Loucy (cell line): ENCODE results near the gene SCN5A.

Experiments used
- H2AFZ ChIP-seq: fragments of 200-600 bp; sonication (generic); 2 replicates; pipeline ENCODE4 v1.6.0; 2016; ENCODE audit warnings: antibody characterized with exemption, mild to moderate bottlenecking, low read length, moderate library complexity
- H3F3A ChIP-seq: fragments of 200-600 bp; 2 replicates; pipeline ENCODE4 v1.6.0; 2016; ENCODE audit warnings: antibody characterized with exemption, low read depth, mild to moderate bottlenecking
- H3K27me3 ChIP-seq: fragments of 200-600 bp; sonication (generic); 2 replicates; pipeline ENCODE4 v1.6.1; 2014; ENCODE audit warnings: low read length, mild to moderate bottlenecking; ENCODE audit not compliant: insufficient read depth, poor library complexity, severe bottlenecking
- H3K36me3 ChIP-seq: fragments of 200-600 bp; sonication (generic); 2 replicates; pipeline ENCODE4 v1.6.1; 2016; ENCODE audit warnings: low read length; ENCODE audit not compliant: insufficient read depth
- H3K4me1 ChIP-seq: fragments of 200-600 bp; sonication (generic); 2 replicates; pipeline ENCODE4 v1.5.1; 2014; ENCODE audit warnings: low read length, mild to moderate bottlenecking; ENCODE audit not compliant: insufficient read depth, poor library complexity, severe bottlenecking
- H3K4me2 ChIP-seq: fragments of 200-600 bp; sonication (generic); 2 replicates; pipeline ENCODE4 v1.6.0; 2014; ENCODE audit warnings: antibody characterized with exemption, low read length, low read depth, mild to moderate bottlenecking; ENCODE audit not compliant: poor library complexity, severe bottlenecking
- H3K4me3 ChIP-seq: fragments of 200-600 bp; sonication (generic); 2 replicates; pipeline ENCODE4 v1.5.1; 2014; ENCODE audit warnings: low read length, mild to moderate bottlenecking, mixed read lengths; ENCODE audit not compliant: poor library complexity, severe bottlenecking
- H3K79me2 ChIP-seq: fragments of 200-600 bp; sonication (generic); 2 replicates; pipeline ENCODE4 v1.6.1; 2014; ENCODE audit warnings: low read length; ENCODE audit not compliant: insufficient read depth
- H3K9ac ChIP-seq: fragments of 200-600 bp; sonication (generic); 2 replicates; pipeline ENCODE4 v1.6.0; 2014; ENCODE audit warnings: mild to moderate bottlenecking, low read depth, low read length, moderate library complexity; ENCODE audit not compliant: poor library complexity, severe bottlenecking
- H3K9me2 ChIP-seq: fragments of 200-600 bp; sonication (generic); replicated peaks from 2 replicates; pipeline ENCODE4 v1.6.1; 2016; ENCODE audit warnings: low read depth, low read length, mixed read lengths
- H3K9me3 ChIP-seq: fragments of 200-600 bp; sonication (generic); 2 replicates; pipeline ENCODE4 v1.6.1; 2014; ENCODE audit warnings: mild to moderate bottlenecking, antibody characterized with exemption, low read length, low read depth; ENCODE audit not compliant: insufficient read depth
- H4K20me1 ChIP-seq: fragments of 200-600 bp; sonication (generic); 2 replicates; pipeline ENCODE4 v1.6.0; 2014; ENCODE audit warnings: antibody characterized with exemption, low read length, mild to moderate bottlenecking; ENCODE audit not compliant: insufficient read depth, poor library complexity, severe bottlenecking
- CTCF ChIP-seq: fragments of 200-600 bp; sonication (generic); conservative IDR thresholded peaks from 2 replicates; pipeline ENCODE4 v1.5.1; 2014; ENCODE audit warnings: mild to moderate bottlenecking, antibody characterized with exemption, low read length
- EZH2phosphoT487 ChIP-seq: fragments of 200-600 bp; IDR thresholded peaks from 2 replicates; pipeline ENCODE4 v1.6.1; 2018; ENCODE audit warnings: antibody characterized with exemption, mild to moderate bottlenecking, moderate library complexity, borderline replicate concordance

The SCN5A gene

GRCh38 chr3:38646630-38647029, 2.9 kb downstream of the SCN5A start:
- Histone ChIP-seq H3K36me3 (no peaks in the 10 kb centered on the region), H3K4me2 (no peak overlapping the region), H3F3A (no peaks in the 10 kb centered on the region), H3K4me3 (no peak overlapping the region), H2AFZ (no peak overlapping the region), H3K9ac (no peak overlapping the region), H4K20me1 (no peaks in the 10 kb centered on the region), H3K9me2 (no peaks in the 10 kb centered on the region), H3K9me3 (no peaks in the 10 kb centered on the region), H3K27me3 (no peaks in the 10 kb centered on the region), H3K79me2 (no peaks in the 10 kb centered on the region), H3K4me1 (no peaks in the 10 kb centered on the region)
- TF ChIP-seq EZH2phosphoT487 (no peak), CTCF (peak; percentile 85)

GRCh38 chr3:38646062-38646461, 3.4 kb downstream of the SCN5A start:
- H2AFZ ChIP-seq, result no peak overlapping the region
- H3K79me2 ChIP-seq, result no peaks in the 10 kb centered on the region
- no peaks in the 10 kb centered on the region for H4K20me1 ChIP-seq
- H3K9me3 ChIP-seq, result no peaks in the 10 kb centered on the region
- H3F3A ChIP-seq, result no peaks in the 10 kb centered on the region
- H3K9ac ChIP-seq, result no peak overlapping the region
- no peak overlapping the region for H3K4me3 ChIP-seq
- no peak overlapping the region for H3K4me2 ChIP-seq
- no peaks in the 10 kb centered on the region for H3K9me2 ChIP-seq
- H3K36me3 ChIP-seq, result no peaks in the 10 kb centered on the region
- H3K27me3 ChIP-seq, result no peaks in the 10 kb centered on the region
- H3K4me1 ChIP-seq, result no peaks in the 10 kb centered on the region
- no peak for TF ChIP-seq CTCF
- TF ChIP-seq EZH2phosphoT487, result no peak

GRCh38 chr3:38645601-38646000, 3.9 kb downstream of the SCN5A start:
- Histone ChIP-seq H3K4me1 (no peaks in the 10 kb centered on the region), H2AFZ (no peak overlapping the region), H3K9me3 (no peaks in the 10 kb centered on the region), H3K79me2 (no peaks in the 10 kb centered on the region), H3K9ac (no peak overlapping the region), H4K20me1 (no peaks in the 10 kb centered on the region), H3K36me3 (no peaks in the 10 kb centered on the region), H3K4me3 (no peak overlapping the region), H3K9me2 (no peaks in the 10 kb centered on the region), H3K4me2 (no peak overlapping the region), H3K27me3 (no peaks in the 10 kb centered on the region), H3F3A (no peaks in the 10 kb centered on the region)
- TF ChIP-seq CTCF, result no peak
- no peak for TF ChIP-seq EZH2phosphoT487
